Measurements from ENCODE around the gene CDH4. TPM values are rescaled to one million over a fixed set of nuclear protein-coding genes. Genes with fewer than 3 reads are reported as not detected.

CDH4 gene
- total RNA-seq, 2 donors from 2014 or later: 0.08 to 0.09 TPM

- Mint-ChIP-seq H3K9me3 (peaks cover 15 to 16% of the 10 kb centered on the region in 2 donors), H3K36me3 (peaks cover 4 to 10% of the 10 kb centered on the region in 2 donors), H3K27ac (no peak overlapping the region)
- DNase-seq (ENCODE audit: low spot score in 2 of 2) (no peak), ATAC-seq (no peak)
These were observed 7.8 kb upstream of the CDH4 start for GRCh38 chr20:61244213-61244612.

GRCh38 chr20:61246269-61246668, 5.8 kb upstream of the CDH4 start:
- H3K27ac Mint-ChIP-seq: no peak overlapping the region
- DNase-seq (ENCODE audit: low spot score in 2 of 2) (no peak), ATAC-seq (no peak)
- H3K9me3 Mint-ChIP-seq: peaks cover 5 to 6% of the 10 kb centered on the region in 2 donors
- peaks cover 4 to 5% of the 10 kb centered on the region in 2 donors for H3K36me3 Mint-ChIP-seq

- no peak for ATAC-seq
- Mint-ChIP-seq H3K9me3 (no peaks in the 10 kb centered on the region), H3K27ac (no peak overlapping the region), H3K36me3 (peaks cover 0 to 12% of the 10 kb centered on the region in 2 donors)
- DNase-seq (ENCODE audit: low spot score in 2 of 2): no peak
These were observed 2.4 kb upstream of the CDH4 start for GRCh38 chr20:61249626-61250025.

GRCh38 chr20:61252601-61253263, 671 bp downstream of the CDH4 start:
- no peaks in the 10 kb centered on the region for H3K9me3 Mint-ChIP-seq
- peaks cover 0 to 13% of the 10 kb centered on the region in 2 donors for H3K36me3 Mint-ChIP-seq
- H3K27ac Mint-ChIP-seq: no peak overlapping the region
- ATAC-seq (peak in 1 of 2 donors; percentile 22), DNase-seq (ENCODE audit: low spot score in 2 of 2) (no peak)

GRCh38 chr20:61253264-61253639, 1.2 kb downstream of the CDH4 start:
- peak in 1 of 2 donors; percentile 20 for ATAC-seq

GRCh38 chr20:61253640-61254511, 1.8 kb downstream of the CDH4 start:
- DNase-seq (ENCODE audit: low spot score in 2 of 2): no peak
- Mint-ChIP-seq H3K36me3 (peaks cover 0 to 13% of the 10 kb centered on the region in 2 donors), H3K27ac (no peak overlapping the region), H3K9me3 (no peaks in the 10 kb centered on the region)
- ATAC-seq: no peak

More at GRCh38 chr20:61253264-61253639, 1.2 kb downstream of the CDH4 start:
- H3K36me3 Mint-ChIP-seq: peaks cover 0 to 13% of the 10 kb centered on the region in 2 donors
- H3K9me3 Mint-ChIP-seq: no peaks in the 10 kb centered on the region
- DNase-seq (ENCODE audit: low spot score in 2 of 2): no peak
- H3K27ac Mint-ChIP-seq: no peak overlapping the region

- DNase-seq (ENCODE audit: low spot score in 2 of 2): no peak
- Mint-ChIP-seq H3K36me3 (peaks cover 0 to 13% of the 10 kb centered on the region in 2 donors), H3K27ac (no peak overlapping the region), H3K9me3 (peaks cover 0 to 6% of the 10 kb centered on the region in 2 donors)
- no peak for ATAC-seq
These were observed 3.0 kb downstream of the CDH4 start for GRCh38 chr20:61254881-61255626.

GRCh38 chr20:61256365-61256764, 4.3 kb downstream of the CDH4 start:
- H3K9me3 Mint-ChIP-seq: peaks cover 0 to 7% of the 10 kb centered on the region in 2 donors
- H3K36me3 Mint-ChIP-seq: peaks cover 0 to 11% of the 10 kb centered on the region in 2 donors
- ATAC-seq (no peak), DNase-seq (ENCODE audit: low spot score in 2 of 2) (no peak)
- no peak overlapping the region for H3K27ac Mint-ChIP-seq

- no peak overlapping the region for H3K27ac Mint-ChIP-seq
- peaks cover 0 to 7% of the 10 kb centered on the region in 2 donors for H3K9me3 Mint-ChIP-seq
- H3K36me3 Mint-ChIP-seq: peaks cover 0 to 7% of the 10 kb centered on the region in 2 donors
- ATAC-seq: no peak
- DNase-seq (ENCODE audit: low spot score in 2 of 2): no peak
These were observed 4.8 kb downstream of the CDH4 start for GRCh38 chr20:61256824-61257223.

GRCh38 chr20:61257611-61258010, 5.5 kb downstream of the CDH4 start:
- Mint-ChIP-seq H3K36me3 (peaks cover 0 to 7% of the 10 kb centered on the region in 2 donors), H3K9me3 (peaks cover 0 to 7% of the 10 kb centered on the region in 2 donors), H3K27ac (no peak overlapping the region)
- DNase-seq (ENCODE audit: low spot score in 2 of 2) (no peak), ATAC-seq (no peak)

- Mint-ChIP-seq H3K36me3 (no peaks in the 10 kb centered on the region), H3K27ac (no peak overlapping the region), H3K9me3 (peaks cover 0 to 7% of the 10 kb centered on the region in 2 donors)
- no peak for DNase-seq (ENCODE audit: low spot score in 2 of 2)
- no peak for ATAC-seq
These were observed 7.7 kb downstream of the CDH4 start for GRCh38 chr20:61259741-61260140.

- Mint-ChIP-seq H3K9me3 (peaks cover 0 to 7% of the 10 kb centered on the region in 2 donors), H3K27ac (no peak overlapping the region), H3K36me3 (no peaks in the 10 kb centered on the region)
- ATAC-seq: no peak
- DNase-seq (ENCODE audit: low spot score in 2 of 2): no peak
These were observed 8.8 kb downstream of the CDH4 start for GRCh38 chr20:61260905-61261304.

GRCh38 chr20:61262036-61262435, 10.0 kb downstream of the CDH4 start:
- no peaks in the 10 kb centered on the region for H3K36me3 Mint-ChIP-seq
- no peak for ATAC-seq
- DNase-seq (ENCODE audit: low spot score in 2 of 2): no peak
- peaks cover 0 to 7% of the 10 kb centered on the region in 2 donors for H3K9me3 Mint-ChIP-seq
- H3K27ac Mint-ChIP-seq: no peak overlapping the region

GRCh38 chr20:61262514-61262913, 10.5 kb downstream of the CDH4 start:
- Mint-ChIP-seq H3K27ac (no peak overlapping the region), H3K36me3 (no peaks in the 10 kb centered on the region), H3K9me3 (peaks cover 0 to 7% of the 10 kb centered on the region in 2 donors)
- ATAC-seq (no peak), DNase-seq (ENCODE audit: low spot score in 2 of 2) (no peak)

- Mint-ChIP-seq H3K27ac (no peak overlapping the region), H3K9me3 (peaks cover 0 to 7% of the 10 kb centered on the region in 2 donors), H3K36me3 (no peaks in the 10 kb centered on the region)
- no peak for ATAC-seq
- peak in 1 of 2 donors; percentile 58 for DNase-seq (ENCODE audit: low spot score in 2 of 2)
These were observed 11.1 kb downstream of the CDH4 start for GRCh38 chr20:61263084-61263695.

GRCh38 chr20:61263938-61264337, 11.9 kb downstream of the CDH4 start:
- ATAC-seq (no peak), DNase-seq (ENCODE audit: low spot score in 2 of 2) (no peak)
- H3K36me3 Mint-ChIP-seq: no peaks in the 10 kb centered on the region
- H3K27ac Mint-ChIP-seq: no peak overlapping the region
- peaks cover 0 to 7% of the 10 kb centered on the region in 2 donors for H3K9me3 Mint-ChIP-seq
